ENCODE results near the gene ADORA2A.

DNA sequence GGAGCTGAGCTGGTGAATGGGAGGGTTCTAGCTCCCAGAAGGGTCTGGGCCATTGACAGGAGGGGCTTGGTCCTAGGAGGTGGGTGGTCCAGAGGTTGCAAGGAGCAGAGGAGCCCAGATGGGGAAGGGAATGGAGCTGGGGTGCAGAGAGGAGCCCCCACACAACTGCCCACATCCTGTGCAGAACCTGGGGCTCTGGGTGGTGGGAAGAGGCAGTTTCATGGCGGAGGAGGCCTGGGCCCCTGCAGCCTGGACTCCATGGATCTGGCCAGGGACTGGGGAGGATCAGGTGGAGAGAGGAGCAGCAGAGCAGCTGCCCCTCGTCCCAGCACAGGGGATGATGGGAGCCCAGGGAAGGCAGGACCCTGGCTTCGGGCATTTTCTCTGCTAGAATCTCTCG, 963 bp upstream of the ADORA2A start:
- TF ChIP-seq, protein P1, sequence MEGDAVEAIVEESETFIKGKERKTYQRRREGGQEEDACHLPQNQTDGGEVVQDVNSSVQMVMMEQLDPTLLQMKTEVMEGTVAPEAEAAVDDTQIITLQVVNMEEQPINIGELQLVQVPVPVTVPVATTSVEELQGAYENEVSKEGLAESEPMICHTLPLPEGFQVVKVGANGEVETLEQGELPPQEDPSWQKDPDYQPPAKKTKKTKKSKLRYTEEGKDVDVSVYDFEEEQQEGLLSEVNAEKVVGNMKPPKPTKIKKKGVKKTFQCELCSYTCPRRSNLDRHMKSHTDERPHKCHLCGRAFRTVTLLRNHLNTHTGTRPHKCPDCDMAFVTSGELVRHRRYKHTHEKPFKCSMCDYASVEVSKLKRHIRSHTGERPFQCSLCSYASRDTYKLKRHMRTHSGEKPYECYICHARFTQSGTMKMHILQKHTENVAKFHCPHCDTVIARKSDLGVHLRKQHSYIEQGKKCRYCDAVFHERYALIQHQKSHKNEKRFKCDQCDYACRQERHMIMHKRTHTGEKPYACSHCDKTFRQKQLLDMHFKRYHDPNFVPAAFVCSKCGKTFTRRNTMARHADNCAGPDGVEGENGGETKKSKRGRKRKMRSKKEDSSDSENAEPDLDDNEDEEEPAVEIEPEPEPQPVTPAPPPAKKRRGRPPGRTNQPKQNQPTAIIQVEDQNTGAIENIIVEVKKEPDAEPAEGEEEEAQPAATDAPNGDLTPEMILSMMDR (CRISPR knock-in tag; IDR thresholded peaks at IDR 0.05): no peak
- TF ChIP-seq, protein P2, sequence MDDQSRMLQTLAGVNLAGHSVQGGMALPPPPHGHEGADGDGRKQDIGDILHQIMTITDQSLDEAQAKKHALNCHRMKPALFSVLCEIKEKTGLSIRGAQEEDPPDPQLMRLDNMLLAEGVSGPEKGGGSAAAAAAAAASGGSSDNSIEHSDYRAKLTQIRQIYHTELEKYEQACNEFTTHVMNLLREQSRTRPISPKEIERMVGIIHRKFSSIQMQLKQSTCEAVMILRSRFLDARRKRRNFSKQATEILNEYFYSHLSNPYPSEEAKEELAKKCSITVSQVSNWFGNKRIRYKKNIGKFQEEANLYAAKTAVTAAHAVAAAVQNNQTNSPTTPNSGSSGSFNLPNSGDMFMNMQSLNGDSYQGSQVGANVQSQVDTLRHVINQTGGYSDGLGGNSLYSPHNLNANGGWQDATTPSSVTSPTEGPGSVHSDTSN (CRISPR knock-in tag; IDR thresholded peaks at IDR 0.05; ENCODE audit: borderline replicate concordance): no peak
- no peak for TF ChIP-seq POLR2AphosphoS5 (IDR thresholded peaks at IDR 0.05; ENCODE audit: low read depth, low read length)
- TF ChIP-seq, protein P3, sequence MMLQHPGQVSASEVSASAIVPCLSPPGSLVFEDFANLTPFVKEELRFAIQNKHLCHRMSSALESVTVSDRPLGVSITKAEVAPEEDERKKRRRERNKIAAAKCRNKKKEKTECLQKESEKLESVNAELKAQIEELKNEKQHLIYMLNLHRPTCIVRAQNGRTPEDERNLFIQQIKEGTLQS (CRISPR knock-in tag; IDR thresholded peaks at IDR 0.05): no peak
- TF ChIP-seq ZFY (CRISPR knock-in tag; IDR thresholded peaks at IDR 0.05): no peak
- no peak for TF ChIP-seq WIZ (CRISPR knock-in tag; IDR thresholded peaks at IDR 0.05)
- TF ChIP-seq PCBP1 (IDR thresholded peaks at IDR 0.05; ENCODE audit: borderline replicate concordance, low read depth, low read length): no peak
- no peak for TF ChIP-seq ZZZ3 (CRISPR knock-in tag; IDR thresholded peaks at IDR 0.05; ENCODE audit: borderline replicate concordance)
- no peak for TF ChIP-seq HIVEP1 (CRISPR knock-in tag; IDR thresholded peaks at IDR 0.05)

Data from HepG2 (cell line).